GM20000 (cell line): ENCODE results near the gene TCF4.

ENCODE experiments used
- DNase-seq: peaks from one replicate; pipeline ENCODE4 v3.0.0; 2012; ENCODE audit warnings: low spot score
- CTCF ChIP-seq: IDR thresholded peaks from 2 replicates; pipeline ENCODE4 v1.5.1; 2012; ENCODE audit warnings: mild to moderate bottlenecking, control low read depth; ENCODE audit errors: extremely low read depth, missing control alignments

Gene TCF4

GRCh38 chr18:55576001-55576400 is 12.0 kb downstream of the TCF4 start:
- DNase-seq = no peak
- TF ChIP-seq CTCF = no peak

DNA sequence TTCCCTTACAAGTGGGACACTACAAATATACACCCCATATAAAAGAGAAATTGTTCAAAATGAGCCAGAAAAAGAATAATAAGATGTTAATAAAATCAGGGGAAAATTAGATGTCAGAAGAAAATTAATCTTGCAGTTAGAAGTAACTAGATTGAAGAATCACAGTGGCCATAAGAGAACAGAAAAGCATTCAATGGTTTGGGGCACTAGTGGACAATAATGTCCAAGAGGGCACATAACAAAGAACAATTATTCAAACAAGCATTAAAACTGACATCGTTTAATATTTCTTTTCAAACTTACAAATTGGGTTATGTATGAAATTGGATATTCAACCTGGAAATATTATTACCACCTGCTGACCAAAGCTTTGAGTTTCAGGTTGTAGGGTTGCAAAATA is 12.9 kb downstream of the TCF4 start:
- no peak for TF ChIP-seq CTCF
- DNase-seq = no peak

DNA sequence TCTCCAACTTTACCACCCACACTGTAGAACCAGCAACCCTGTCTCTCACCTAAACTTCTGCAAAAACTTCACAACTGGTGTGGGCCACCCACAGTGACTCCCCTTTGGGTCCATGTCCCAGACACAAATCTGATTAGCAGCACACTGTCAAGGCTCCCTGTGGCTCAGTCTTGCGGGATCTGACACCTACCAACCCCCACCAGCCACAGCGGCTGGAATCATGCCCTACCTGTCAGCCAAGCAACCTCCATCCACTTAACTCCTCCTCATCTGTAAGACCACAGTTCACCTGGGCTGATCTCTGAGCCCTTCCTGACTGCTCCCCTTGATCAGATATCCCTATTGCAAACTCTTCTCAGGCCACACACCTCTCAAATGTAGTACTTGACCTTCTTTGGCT is 14.6 kb downstream of the TCF4 start:
- no peak for TF ChIP-seq CTCF
- no peak for DNase-seq

DNA sequence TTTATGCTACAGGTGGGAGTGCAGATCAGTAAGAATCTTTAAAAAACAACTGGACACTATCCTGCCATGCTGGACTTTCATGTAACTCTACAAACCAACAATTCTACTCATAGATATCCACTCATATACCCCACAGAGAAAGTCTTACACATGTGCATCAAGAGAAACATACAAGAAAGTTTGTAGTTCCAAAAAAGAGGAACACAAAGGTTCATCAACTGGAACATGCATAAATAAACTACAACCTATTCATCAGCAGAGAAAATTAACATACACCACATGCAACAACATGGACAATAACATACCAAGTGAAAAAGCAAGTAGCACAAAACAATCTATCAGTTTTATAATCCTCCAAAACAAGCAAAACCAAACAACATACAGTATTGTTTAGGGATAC is 17.0 kb downstream of the TCF4 start:
- no peak for TF ChIP-seq CTCF
- no peak for DNase-seq

DNA sequence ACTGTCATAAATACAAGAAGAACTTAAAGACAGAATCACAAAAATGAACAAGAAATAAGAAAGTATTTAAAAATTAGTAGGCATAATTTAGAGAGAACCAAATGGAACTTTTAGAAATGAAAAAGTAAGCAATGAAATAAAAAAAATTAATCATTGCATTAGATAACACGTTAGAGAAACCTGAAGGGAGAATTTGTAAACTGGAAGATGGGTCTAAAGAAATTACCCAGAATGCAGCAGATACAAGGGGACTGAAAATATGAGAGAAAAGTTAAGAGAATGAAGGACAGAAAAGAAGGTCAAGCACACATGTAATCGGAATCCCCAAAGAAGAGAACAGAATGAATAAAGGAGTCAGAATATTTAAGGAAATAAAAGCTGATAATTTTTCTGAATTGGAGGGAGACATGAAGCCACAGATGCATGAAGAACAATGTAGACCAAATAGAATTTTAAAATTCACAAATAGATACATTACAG is 21.5 kb downstream of the TCF4 start:
- DNase-seq = no peak
- TF ChIP-seq CTCF = no peak

- no peak for DNase-seq
- no peak for TF ChIP-seq CTCF
These were observed 28.3 kb downstream of the TCF4 start for GRCh38 chr18:55559739-55560138.

DNA sequence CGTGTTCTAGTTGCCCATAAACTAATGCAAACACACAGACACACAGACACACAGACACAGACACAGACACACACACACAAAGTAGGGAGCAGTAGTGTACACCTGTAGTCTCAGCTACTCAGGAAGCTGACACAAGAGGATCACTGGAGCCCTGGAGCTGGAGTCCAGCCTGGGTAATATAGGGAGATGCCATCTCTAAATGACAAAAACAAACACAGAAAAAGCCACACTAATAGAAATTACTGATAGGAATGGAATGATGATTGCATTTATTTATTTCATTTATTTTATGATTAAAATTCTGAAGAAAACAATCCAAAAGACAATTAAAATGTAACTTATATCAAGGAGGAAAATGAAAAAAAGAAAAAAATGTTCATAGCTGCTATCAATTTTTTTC is 30.8 kb downstream of the TCF4 start:
- no peak for TF ChIP-seq CTCF

More for the DNA sequence above, 30.8 kb downstream of the TCF4 start:
- no peak for DNase-seq
